GM15510 (cell line): ENCODE data around the gene CD27.
A peak's percentile ranks its signal among the peaks of the same experiment; 100 is the strongest.

Experiments
- POLR2A ChIP-seq: IDR thresholded peaks from 3 replicates; pipeline ENCODE4 v1.6.1; 2011; ENCODE audit warnings: borderline replicate concordance; ENCODE audit not compliant: insufficient read length; ENCODE audit errors: extremely low read depth

CD27 gene

GRCh38 chr12:6444704-6445688, at the start of gene CD27:
Gene CD27 (plus strand): TSS chr12:6444955. CDS start chr12:6445096, 141 bp downstream.
- peak; percentile 56 for TF ChIP-seq POLR2A

GRCh38 chr12:6396031-6396430, 48.7 kb upstream of the CD27 start:
- no peak for TF ChIP-seq POLR2A

- no peak for TF ChIP-seq POLR2A
Observed at GRCh38 chr12:6399884-6400644, 44.7 kb upstream of the CD27 start.

GRCh38 chr12:6404390-6404789, 40.4 kb upstream of the CD27 start:
- TF ChIP-seq POLR2A = no peak

GRCh38 chr12:6405963-6406362, 38.8 kb upstream of the CD27 start:
- TF ChIP-seq POLR2A = no peak

- TF ChIP-seq POLR2A = no peak
Observed at GRCh38 chr12:6407236-6407954, 37.4 kb upstream of the CD27 start.

GRCh38 chr12:6416596-6416995, 28.2 kb upstream of the CD27 start:
- no peak for TF ChIP-seq POLR2A

- TF ChIP-seq POLR2A = no peak
Observed at GRCh38 chr12:6418796-6419195, 26.0 kb upstream of the CD27 start.

GRCh38 chr12:6420364-6420763, 24.4 kb upstream of the CD27 start:
- TF ChIP-seq POLR2A = no peak

- TF ChIP-seq POLR2A = no peak
Observed at GRCh38 chr12:6423267-6424007, 21.3 kb upstream of the CD27 start.

GRCh38 chr12:6424008-6424347, 20.8 kb upstream of the CD27 start:
- no peak for TF ChIP-seq POLR2A

GRCh38 chr12:6424866-6425265, 19.9 kb upstream of the CD27 start:
- no peak for TF ChIP-seq POLR2A

- TF ChIP-seq POLR2A = peak; percentile 14
Observed at GRCh38 chr12:6425590-6426531, 18.9 kb upstream of the CD27 start.
